KBM-7 (cell line): ENCODE measurements around the gene DGKB.

Experiments used
- DNase-seq: peaks from one replicate; pipeline ENCODE4 v3.0.0-alpha.2; 2015
- in situ Hi-C: fragments of 300-500 bp; cut with MboI; formaldehyde crosslinking; loops from 2 replicates; pipeline ENCODE4 v1.14.3; 2020; ENCODE audit warnings: low sequenced_read_pairs, low pct_unique_long_range_greater_than_20kb, mixed read lengths

The DGKB gene

GRCh38 chr7:14769261-14769660 is 133.3 kb downstream of the DGKB start:
- in situ Hi-C loops, result no loop called here
- DNase-seq, result no peak

- no peak for DNase-seq
- in situ Hi-C loops, result no loop called here
These were observed 134.7 kb downstream of the DGKB start for GRCh38 chr7:14767716-14768425.

- in situ Hi-C loops, result no loop called here
- DNase-seq, result no peak
These were observed 135.8 kb downstream of the DGKB start for GRCh38 chr7:14766747-14767146.

- in situ Hi-C loops, result no loop called here
- no peak for DNase-seq
These were observed 136.8 kb downstream of the DGKB start for GRCh38 chr7:14765731-14766130.

GRCh38 chr7:14762561-14762960 is 140.0 kb downstream of the DGKB start:
- in situ Hi-C loops, result no loop called here
- no peak for DNase-seq

- in situ Hi-C loops, result no loop called here
- no peak for DNase-seq
These were observed 140.8 kb downstream of the DGKB start for GRCh38 chr7:14761510-14762296.

- DNase-seq, result no peak
- in situ Hi-C loops, result no loop called here
These were observed 141.6 kb downstream of the DGKB start for GRCh38 chr7:14760730-14761478.

GRCh38 chr7:14759785-14760184 is 142.8 kb downstream of the DGKB start:
- in situ Hi-C loops, result no loop called here
- no peak for DNase-seq

- no peak for DNase-seq
- in situ Hi-C loops, result no loop called here
These were observed 147.9 kb downstream of the DGKB start for GRCh38 chr7:14754631-14755030.

GRCh38 chr7:14752301-14752700 is 150.2 kb downstream of the DGKB start:
- in situ Hi-C loops, result no loop called here
- DNase-seq, result no peak

- in situ Hi-C loops, result no loop called here
- peak; percentile 88 for DNase-seq
These were observed 151.1 kb downstream of the DGKB start for GRCh38 chr7:14751461-14751860.

- DNase-seq, result no peak
- in situ Hi-C loops, result loop anchor here (25.0 kb wide), 1 partner anchor 264 kb away; no protein-coding TSS in a partner anchor
These were observed 154.1 kb downstream of the DGKB start for GRCh38 chr7:14748461-14748860.

GRCh38 chr7:14747701-14748100 is 154.8 kb downstream of the DGKB start:
- in situ Hi-C loops, result loop anchor here (25.0 kb wide), 1 partner anchor 265 kb away; no protein-coding TSS in a partner anchor
- DNase-seq, result no peak

GRCh38 chr7:14745076-14745475 is 157.5 kb downstream of the DGKB start:
- in situ Hi-C loops, result loop anchor here (25.0 kb wide), 1 partner anchor 267 kb away; no protein-coding TSS in a partner anchor
- no peak for DNase-seq

GRCh38 chr7:14740606-14741005 is 161.9 kb downstream of the DGKB start:
- DNase-seq, result no peak
- in situ Hi-C loops, result loop anchor here (25.0 kb wide), 1 partner anchor 272 kb away; no protein-coding TSS in a partner anchor

GRCh38 chr7:14739841-14740185 is 162.7 kb downstream of the DGKB start:
- no peak for DNase-seq
- in situ Hi-C loops, result loop anchor here (25.0 kb wide), 1 partner anchor 272 kb away; no protein-coding TSS in a partner anchor

GRCh38 chr7:14739168-14739840 is 163.2 kb downstream of the DGKB start:
- DNase-seq, result no peak
- in situ Hi-C loops, result loop anchor here (25.0 kb wide), 1 partner anchor 273 kb away; no protein-coding TSS in a partner anchor

GRCh38 chr7:14738086-14738485 is 164.5 kb downstream of the DGKB start:
- in situ Hi-C loops, result loop anchor here (25.0 kb wide), 1 partner anchor 274 kb away; no protein-coding TSS in a partner anchor
- DNase-seq, result peak; percentile 72

- no peak for DNase-seq
- in situ Hi-C loops, result loop anchor here (25.0 kb wide), 1 partner anchor 277 kb away; no protein-coding TSS in a partner anchor
These were observed 167.7 kb downstream of the DGKB start for GRCh38 chr7:14734839-14735321.
